ENCODE results near the gene FAM228A.
"Not testable (repeated sequence)": the region's sequence is repeated elsewhere in the genome, so short reads cannot be mapped to it uniquely, and the experiment has no call there.

Gene FAM228A

DNA sequence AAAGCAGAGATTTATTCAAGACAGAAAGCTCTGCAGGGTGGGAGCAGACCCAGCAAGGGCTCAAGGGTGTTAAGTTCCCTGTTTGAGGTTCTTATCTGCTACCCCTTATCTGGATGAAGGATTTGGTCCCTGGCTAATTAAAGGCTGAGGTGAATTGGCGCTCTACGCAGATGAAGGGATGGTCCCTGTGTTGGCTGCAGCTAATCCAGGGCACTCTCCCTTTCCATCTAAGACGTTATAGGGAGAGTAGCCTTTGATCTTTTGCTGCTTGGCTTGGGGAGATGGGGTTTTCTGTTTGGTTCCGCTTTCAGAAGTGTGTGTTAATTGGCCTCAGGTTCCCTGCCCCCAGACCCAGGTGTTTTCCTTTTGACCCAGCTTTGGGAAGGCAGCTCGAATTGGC, 17.0 kb downstream of the FAM228A start:
- no peak for DNase-seq

DNA sequence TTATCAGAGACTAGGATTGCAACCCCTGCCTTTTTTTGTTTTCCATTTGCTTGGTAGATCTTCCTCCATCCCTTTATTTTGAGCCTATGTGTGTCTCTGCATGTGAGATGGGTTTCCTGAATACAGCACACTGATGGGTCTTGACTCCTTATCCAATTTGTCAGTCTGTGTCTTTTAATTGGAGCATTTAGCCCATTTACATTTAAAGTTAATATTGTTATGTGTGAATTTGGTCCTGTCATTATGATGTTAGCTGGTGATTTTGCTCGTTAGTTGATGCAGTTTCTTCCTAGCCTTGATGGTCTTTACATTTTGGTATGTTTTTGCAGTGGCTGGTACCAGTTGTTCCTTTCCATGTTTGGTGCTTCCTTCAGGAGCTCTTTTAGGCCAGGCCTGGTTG, 22.4 kb downstream of the FAM228A start:
- DNase-seq: not testable (repeated sequence)

GRCh38 chr2:24199968-24200590, 25.2 kb downstream of the FAM228A start:
- no peak for DNase-seq

DNA sequence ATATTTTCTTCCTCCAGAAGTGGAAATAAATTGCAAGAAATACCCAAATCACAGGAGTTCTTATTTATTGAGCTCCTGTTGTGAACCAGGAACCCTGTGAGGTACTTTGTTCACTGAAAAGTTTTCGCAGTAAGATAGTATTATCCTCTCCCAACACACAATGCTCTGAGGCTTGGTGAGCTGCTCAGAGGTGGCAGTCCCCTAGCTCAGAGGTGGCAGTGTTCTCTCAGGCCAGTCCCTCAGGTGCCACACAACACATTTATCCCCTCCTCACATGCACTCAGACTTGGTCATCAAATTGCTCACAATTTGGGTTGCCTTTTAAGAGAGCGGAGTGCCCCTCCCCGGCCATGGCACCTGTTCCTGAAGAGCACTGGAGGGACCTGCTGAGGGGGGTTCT, 25.9 kb downstream of the FAM228A start:
- DNase-seq: no peak

DNA sequence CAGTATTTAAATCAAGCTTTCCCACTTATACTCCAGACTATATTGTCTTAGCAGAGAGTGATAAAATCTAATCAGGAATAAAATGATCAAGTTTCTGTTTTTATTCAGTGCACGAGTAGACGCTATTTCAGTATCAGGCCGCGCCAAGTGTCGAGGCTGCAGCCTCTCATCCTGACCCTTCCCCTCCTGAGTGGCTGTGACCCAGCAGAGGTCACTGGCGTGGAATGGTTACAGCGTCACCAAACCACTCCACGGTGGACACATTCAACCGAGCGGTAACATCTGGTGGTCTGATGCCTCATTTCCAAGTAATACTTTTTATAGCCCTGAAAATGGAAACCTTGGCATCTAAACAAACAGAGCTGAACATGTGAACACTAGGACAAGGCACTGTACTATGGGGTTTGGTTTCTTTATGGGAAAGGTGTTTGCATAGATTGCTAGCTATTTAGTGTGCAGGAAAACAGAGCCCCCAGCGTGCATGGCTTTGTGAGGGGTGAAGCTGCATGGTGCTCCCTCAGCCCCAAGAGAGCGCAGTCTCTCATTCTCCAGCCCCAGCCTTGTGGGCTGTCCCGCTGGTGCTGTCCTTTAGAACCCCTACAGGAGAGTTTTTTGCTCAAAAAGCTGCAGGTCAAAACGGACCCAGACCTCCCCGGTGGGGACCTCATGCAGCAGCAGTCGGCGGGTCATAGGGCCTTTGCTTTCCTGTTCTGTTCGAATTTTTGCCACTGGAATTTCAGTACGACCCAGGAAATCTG, 28.4 kb downstream of the FAM228A start:
- DNase-seq: no peak

DNA sequence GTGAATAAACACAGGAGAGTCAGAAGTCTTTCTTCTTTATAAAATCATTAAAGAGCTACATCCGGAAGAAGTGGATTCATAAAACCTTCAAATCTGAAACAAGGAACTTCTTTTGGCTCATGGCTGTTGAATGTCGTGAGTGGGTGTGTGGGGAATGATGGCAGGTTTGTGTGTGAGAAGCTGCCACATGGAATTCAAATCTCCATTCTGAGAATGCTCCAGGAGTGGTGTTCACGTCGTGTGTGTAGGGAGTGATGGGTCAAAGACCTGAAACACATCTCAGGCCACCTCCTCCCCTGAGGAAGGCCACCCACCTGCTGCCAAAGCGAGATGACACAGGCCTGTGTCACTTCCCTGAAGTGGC, 28.9 kb downstream of the FAM228A start:
- no peak for DNase-seq

DNA sequence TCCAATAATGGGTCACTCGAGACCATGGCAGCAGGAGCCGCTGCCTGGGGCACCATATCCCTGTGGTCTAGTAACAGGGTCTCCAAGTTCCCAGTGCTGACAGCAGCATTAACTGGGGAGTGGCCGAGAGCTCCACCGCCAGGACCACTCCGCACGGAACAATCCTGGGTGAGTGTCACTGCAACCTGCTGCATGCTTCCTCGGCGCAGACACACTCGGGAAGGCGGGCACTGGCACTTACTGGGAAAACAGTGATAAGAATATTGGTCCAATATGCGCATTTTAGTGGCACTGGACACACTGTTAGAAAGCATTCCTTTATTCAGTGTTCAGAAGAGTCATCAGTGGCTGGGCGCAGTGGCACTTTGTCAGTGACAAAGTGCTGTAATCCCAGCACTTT, 29.7 kb downstream of the FAM228A start:
- no peak for DNase-seq

DNA sequence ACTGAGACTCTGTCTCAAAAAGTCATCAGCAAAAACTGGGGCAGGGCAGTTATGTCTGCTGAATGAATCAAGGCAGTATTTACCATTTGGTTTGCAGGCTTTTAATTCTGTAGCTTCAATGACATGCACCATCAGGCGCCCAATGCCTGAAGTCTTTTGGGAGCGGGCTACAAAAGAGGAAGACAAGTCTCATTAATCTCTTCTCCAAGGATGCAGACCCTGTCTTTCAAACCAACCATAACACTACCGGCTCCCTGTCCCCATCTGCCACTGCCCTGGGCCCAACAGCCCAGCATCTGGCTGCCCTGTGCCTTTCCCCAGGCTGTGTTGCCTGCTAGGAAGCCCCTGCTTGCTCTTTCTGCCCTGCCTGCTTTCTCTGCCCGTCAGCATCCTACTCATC, 30.3 kb downstream of the FAM228A start:
- DNase-seq: no peak

GRCh38 chr2:24206242-24206641, 31.4 kb downstream of the FAM228A start:
- DNase-seq: no peak

- DNase-seq: no peak
These were observed 31.9 kb downstream of the FAM228A start for GRCh38 chr2:24206714-24207113.

- no peak for DNase-seq
These were observed 32.5 kb downstream of the FAM228A start for GRCh38 chr2:24207359-24207758.

DNA sequence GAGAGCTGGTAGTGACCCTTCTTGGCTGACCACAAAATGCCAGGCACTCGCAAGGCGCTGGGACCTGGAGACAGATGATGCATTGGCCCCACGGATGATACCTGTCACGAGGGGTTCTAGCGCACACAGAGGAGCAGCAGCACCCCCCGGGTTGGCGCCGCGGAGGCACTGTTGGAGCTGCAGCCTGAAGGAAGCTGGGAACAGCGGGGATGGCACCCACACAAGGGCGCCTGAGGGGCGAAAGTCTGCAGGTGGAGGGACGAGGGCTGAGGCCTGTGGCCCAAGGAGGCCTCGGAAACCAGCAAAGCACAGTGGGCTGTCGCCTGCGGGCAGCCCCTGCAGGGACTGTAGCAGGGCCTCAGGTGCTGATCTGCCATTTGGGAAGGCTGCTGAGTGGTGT, 33.6 kb downstream of the FAM228A start:
- no peak for DNase-seq

GRCh38 chr2:24209389-24210105, 34.7 kb downstream of the FAM228A start:
- DNase-seq: no peak

DNA sequence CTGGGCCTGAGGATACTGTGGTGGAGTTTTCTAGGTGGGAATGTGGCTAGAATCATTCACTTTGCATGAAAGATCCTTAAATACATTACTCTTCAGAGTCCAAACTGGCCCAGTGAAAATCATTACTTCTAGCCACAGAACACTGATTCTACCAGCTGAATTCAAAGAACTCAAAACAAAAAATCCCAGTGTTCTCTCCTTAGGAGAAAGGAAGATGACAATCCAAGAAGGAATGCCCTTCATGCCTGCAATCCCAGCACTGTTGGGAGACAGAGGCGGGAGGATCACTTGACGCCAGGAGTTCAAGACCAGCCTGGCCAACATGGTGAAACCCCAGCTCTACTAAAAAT, 35.2 kb downstream of the FAM228A start:
- no peak for DNase-seq

GRCh38 chr2:24210723-24211122, 35.9 kb downstream of the FAM228A start:
- DNase-seq: no peak

GRCh38 chr2:24211408-24211807, 36.6 kb downstream of the FAM228A start:
- no peak for DNase-seq

DNA sequence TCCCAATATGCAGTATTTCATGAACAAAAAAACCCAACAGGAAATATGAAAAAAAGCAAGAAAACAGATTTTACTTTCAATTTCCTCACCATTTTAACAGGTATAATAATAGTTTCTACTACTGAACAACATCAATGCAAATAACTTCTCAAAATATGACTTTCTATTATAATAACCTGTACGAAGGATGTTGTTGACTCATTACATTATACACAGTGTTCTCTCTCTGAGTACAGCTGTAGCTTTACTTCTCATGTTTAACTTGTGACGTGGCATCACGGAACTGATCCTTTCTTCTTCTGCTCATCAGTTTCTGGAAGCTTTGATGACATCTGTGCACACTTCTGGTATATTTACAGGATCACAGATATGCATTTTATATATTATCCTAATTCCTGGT, 40.0 kb downstream of the FAM228A start:
- DNase-seq: no peak

GRCh38 chr2:24220554-24221291, 45.9 kb downstream of the FAM228A start:
- no peak for DNase-seq

- DNase-seq: no peak
These were observed 46.6 kb downstream of the FAM228A start for GRCh38 chr2:24221343-24222050.

GRCh38 chr2:24222946-24223345, 48.1 kb downstream of the FAM228A start:
- DNase-seq: no peak

DNA sequence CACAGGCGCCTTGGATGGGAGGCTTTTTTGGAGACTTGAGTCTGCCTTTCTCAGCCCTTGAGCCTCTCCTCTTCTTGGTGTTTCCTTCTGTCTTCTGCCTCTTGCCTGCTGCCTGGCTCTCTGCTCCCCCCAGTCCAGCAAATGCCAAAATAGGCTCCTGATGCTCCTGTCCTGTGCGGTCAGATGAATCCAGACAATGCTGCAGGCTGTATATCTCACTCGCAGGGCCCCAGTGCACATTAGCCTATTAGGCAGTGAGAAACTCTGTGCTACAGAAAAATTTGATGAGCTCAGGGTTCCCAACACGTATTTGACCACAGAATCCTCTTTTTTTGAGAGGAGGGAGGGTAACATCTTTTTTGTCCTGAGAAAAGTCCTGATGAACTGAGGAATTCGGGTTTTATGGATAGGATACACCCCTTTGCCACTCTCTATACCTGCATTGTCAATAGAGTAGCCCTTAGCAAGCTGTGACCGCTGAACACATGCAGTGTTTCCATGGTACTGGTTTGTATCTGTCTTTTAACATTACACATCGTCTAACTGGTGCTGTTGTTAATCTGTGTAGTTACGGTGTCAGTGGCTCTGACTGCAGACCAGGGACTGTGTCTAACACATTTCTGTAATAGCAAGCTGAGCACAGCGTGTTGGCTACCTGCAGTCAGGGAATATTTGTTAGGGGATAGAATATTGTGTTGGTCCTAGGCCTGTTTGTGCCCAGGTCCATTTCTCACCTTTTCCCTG, 50.8 kb downstream of the FAM228A start:
- DNase-seq: no peak

GRCh38 chr2:24228470-24228869, 53.6 kb downstream of the FAM228A start:
- no peak for DNase-seq

Data from activated CD4-positive, alpha-beta T cell treated with anti-CD3 and anti-CD28 coated beads for 48 hours (primary cell).